Measurements from ENCODE around the gene FREM2. TPM values are rescaled to one million over a fixed set of nuclear protein-coding genes. Genes with fewer than 3 reads are reported as not detected.

The FREM2 gene
- total RNA-seq, 2 experiments from 2014 or later = not detected

- no peak for TF ChIP-seq CTCF (IDR thresholded peaks at IDR 0.05)
- H3K4me1 Mint-ChIP-seq (ENCODE audit: low read depth) = no peaks in the 10 kb centered on the region
Measured at GRCh38 chr13:38856065-38856464, 169.2 kb downstream of the FREM2 start.

GRCh38 chr13:38862443-38862842, 175.6 kb downstream of the FREM2 start:
- Mint-ChIP-seq H3K36me3 (ENCODE audit: low read depth) (no peaks in the 10 kb centered on the region), H3K9me3 (no peaks in the 10 kb centered on the region), H3K27me3 (peaks cover 6% of the 10 kb centered on the region), H3K27ac (no peak overlapping the region), H3K4me3 (no peak overlapping the region), H3K4me1 (ENCODE audit: low read depth) (no peaks in the 10 kb centered on the region)
- ATAC-seq (no peak), DNase-seq (no peak)
- ChIA-PET POLR2A (no interaction called here), CTCF (interaction anchor here (2.1 kb wide), 1 partner anchor 10 kb away, joined by 8 read pairs; no protein-coding TSS in a partner anchor)
- intact Hi-C loops (cut with micrococcal nuclease) = no loop called here
- TF ChIP-seq CTCF (IDR thresholded peaks at IDR 0.05) = no peak

More at GRCh38 chr13:38856065-38856464, 169.2 kb downstream of the FREM2 start:
- DNase-seq (no peak), ATAC-seq (no peak)
- H3K9me3 Mint-ChIP-seq = no peaks in the 10 kb centered on the region
- H3K36me3 Mint-ChIP-seq (ENCODE audit: low read depth) = no peaks in the 10 kb centered on the region
- CTCF ChIA-PET = no interaction called here
- no peak overlapping the region for H3K4me3 Mint-ChIP-seq
- no peak overlapping the region for H3K27ac Mint-ChIP-seq
- POLR2A ChIA-PET = no interaction called here
- H3K27me3 Mint-ChIP-seq = peaks cover 6% of the 10 kb centered on the region
- intact Hi-C loops (cut with micrococcal nuclease) = no loop called here

- POLR2A ChIA-PET = no interaction called here
- Mint-ChIP-seq H3K4me3 (no peak overlapping the region), H3K9me3 (no peaks in the 10 kb centered on the region), H3K27me3 (peaks cover 8% of the 10 kb centered on the region), H3K27ac (no peak overlapping the region), H3K36me3 (ENCODE audit: low read depth) (no peaks in the 10 kb centered on the region), H3K4me1 (ENCODE audit: low read depth) (no peaks in the 10 kb centered on the region)
- DNase-seq = no peak
- no peak for TF ChIP-seq CTCF (IDR thresholded peaks at IDR 0.05)
- ATAC-seq = no peak
- CTCF ChIA-PET = no interaction called here
- intact Hi-C loops (cut with micrococcal nuclease) = no loop called here
Measured at GRCh38 chr13:38863536-38863935, 176.7 kb downstream of the FREM2 start.

- intact Hi-C loops (cut with micrococcal nuclease) = no loop called here
- no peak for ATAC-seq
- no peak for DNase-seq
- no peak overlapping the region for H3K4me3 Mint-ChIP-seq
- ChIA-PET CTCF (interaction anchor here (1.3 to 1.9 kb wide), 2 partner anchors 9 to 11 kb away, joined by 3 to 6 read pairs; no protein-coding TSS in a partner anchor), POLR2A (interaction anchor here (0.6 kb wide), 1 partner anchor 546 kb away, joined by 3 read pairs; no protein-coding TSS in a partner anchor)
- no peak overlapping the region for H3K27ac Mint-ChIP-seq
- no peaks in the 10 kb centered on the region for H3K4me1 Mint-ChIP-seq (ENCODE audit: low read depth)
- no peak for TF ChIP-seq CTCF (IDR thresholded peaks at IDR 0.05)
- no peaks in the 10 kb centered on the region for H3K36me3 Mint-ChIP-seq (ENCODE audit: low read depth)
- H3K27me3 Mint-ChIP-seq = peaks cover 6% of the 10 kb centered on the region
- no peaks in the 10 kb centered on the region for H3K9me3 Mint-ChIP-seq
Measured at GRCh38 chr13:38866649-38867048, 179.8 kb downstream of the FREM2 start.

GRCh38 chr13:38868399-38868798, 181.5 kb downstream of the FREM2 start:
- CTCF ChIA-PET = interaction anchor here (0.8 to 1.0 kb wide), 2 partner anchors 9 to 15 kb away, joined by 3 read pairs; no protein-coding TSS in a partner anchor
- no peak overlapping the region for H3K27ac Mint-ChIP-seq
- H3K9me3 Mint-ChIP-seq = no peaks in the 10 kb centered on the region
- ATAC-seq (no peak), DNase-seq (no peak)
- H3K36me3 Mint-ChIP-seq (ENCODE audit: low read depth) = no peaks in the 10 kb centered on the region
- no peaks in the 10 kb centered on the region for H3K4me1 Mint-ChIP-seq (ENCODE audit: low read depth)
- H3K4me3 Mint-ChIP-seq = no peak overlapping the region
- POLR2A ChIA-PET = no interaction called here
- peaks cover 10% of the 10 kb centered on the region for H3K27me3 Mint-ChIP-seq
- no peak for TF ChIP-seq CTCF (IDR thresholded peaks at IDR 0.05)
- intact Hi-C loops (cut with micrococcal nuclease) = no loop called here
